Peyer's patch (tissue), 4 donors: ENCODE measurements around the gene SH3PXD2B.

Source experiments
- CTCF ChIP-seq, 6 experiments: fragments of 450-650 bp in 4 of 6; fragments of 200-600 bp in 2 of 6; sonication (generic) in 1 of 6; IDR thresholded peaks; one replicate each; pipeline ENCODE4 v1.5.1; 2017 to 2019; ENCODE audit warnings: antibody characterized with exemption in 6 of 6, mild to moderate bottlenecking in 3 of 6, moderate library complexity in 1 of 6
- POLR2A ChIP-seq, 2 donors: fragments of 450-650 bp; IDR thresholded peaks; one replicate each; pipeline ENCODE4 v1.5.1; 2017; ENCODE audit warnings: antibody characterized with exemption in 2 of 2, mild to moderate bottlenecking in 2 of 2, moderate library complexity in 2 of 2

DNA sequence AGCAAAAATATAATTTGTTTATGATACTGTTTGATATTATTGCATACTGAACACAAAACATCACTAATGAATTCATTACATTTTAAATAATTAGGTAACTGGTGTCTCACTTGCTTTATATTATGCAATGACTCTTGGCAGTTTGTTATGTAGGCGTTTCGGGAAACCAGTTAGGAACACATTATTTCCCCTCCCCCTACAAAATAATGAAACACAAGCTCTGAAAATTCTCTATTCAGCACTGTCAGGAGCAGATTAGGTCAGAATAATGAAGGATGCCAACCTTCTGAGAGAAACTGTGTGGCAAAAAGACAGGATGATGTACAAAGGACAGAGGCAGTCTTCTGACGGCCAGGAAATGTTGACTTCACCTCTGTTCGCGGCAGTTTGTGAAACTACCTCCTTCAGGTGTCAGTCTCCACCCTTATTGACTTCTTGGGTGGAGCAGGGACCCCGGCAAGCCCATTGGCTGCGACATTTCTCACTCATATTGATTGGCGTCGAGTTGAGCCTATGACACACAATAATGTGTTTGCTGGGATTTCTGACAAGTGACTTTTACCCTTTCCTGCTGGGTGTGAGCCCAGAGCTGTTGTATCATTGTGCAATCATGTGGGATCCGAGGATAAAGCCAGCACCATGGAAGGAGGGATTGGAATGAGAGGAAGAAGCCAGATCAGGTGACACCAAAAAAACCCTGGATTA is 33.9 kb downstream of the SH3PXD2B start:
- no peak for TF ChIP-seq CTCF (IDR thresholded peaks at IDR 0.05)
- peak; percentile 18 to 54 for TF ChIP-seq POLR2A (IDR thresholded peaks at IDR 0.05)
